HEK293 (cell line): Measurements from ENCODE around the gene FCER2.

ENCODE experiments used
- CTCF ChIA-PET: fragments of 350-600 bp; formaldehyde crosslinking; extraction: SDS; loops from one replicate; lab custom pipeline; 2021; ENCODE audit warnings: antibody characterized with exemption; lab: Yijun Ruan, JAX
- POLR2A ChIA-PET: fragments of 300-600 bp; formaldehyde crosslinking; extraction: SDS; loops from one replicate; lab custom pipeline; 2020; ENCODE audit warnings: antibody characterized with exemption, inconsistent platforms; lab: Yijun Ruan, JAX
- H3K27ac ChIP-seq: fragments of 200-500 bp; sonication (Bioruptor generic); 2 replicates; pipeline ENCODE4 v1.5.1; 2014; ENCODE audit warnings: low read depth, low read length, control low read depth, inconsistent platforms; ENCODE audit errors: extremely low read depth
- H3K36me3 ChIP-seq, 2 experiments: fragments of 200-500 bp in 1 of 2; sonication (Bioruptor generic) in 1 of 2; 1 replicate in 1 of 2; 2 replicates in 1 of 2; pipeline ENCODE4 v1.5.1; 2014 to 2017; ENCODE audit warnings: inconsistent platforms in 2 of 2, low read length in 2 of 2; ENCODE audit not compliant: control insufficient read depth in 2 of 2, insufficient read depth in 1 of 2
- H3K4me1 ChIP-seq: fragments of 200-500 bp; sonication (Bioruptor generic); 2 replicates; pipeline ENCODE4 v1.5.1; 2014; ENCODE audit warnings: mild to moderate bottlenecking, low read length, inconsistent platforms; ENCODE audit not compliant: control insufficient read depth, insufficient read depth
- H3K4me3 ChIP-seq: 2 replicates; pipeline ENCODE4 v1.5.1; 2011; ENCODE audit warnings: low read depth, mild to moderate bottlenecking, control low read depth, low read length, moderate library complexity
- H3K9me3 ChIP-seq: fragments of 200-500 bp; sonication (Bioruptor generic); 2 replicates; pipeline ENCODE4 v1.5.1; 2014; ENCODE audit warnings: low read depth, low read length, inconsistent platforms; ENCODE audit not compliant: control insufficient read depth, insufficient read depth
- GFI1B ChIP-seq: fragments of 450-650 bp; formaldehyde crosslinking; IDR thresholded peaks from 2 replicates; pipeline ENCODE4 v1.5.1; 2016; ENCODE audit warnings: missing biosample characterization, missing genetic modification characterization
- HOXC10 ChIP-seq: sonication (generic); formaldehyde crosslinking; IDR thresholded peaks from 2 replicates; pipeline ENCODE4 v1.8.1; 2023; ENCODE audit warnings: mild to moderate bottlenecking, missing genetic modification reagents
- SCRT2 ChIP-seq: fragments of 450-650 bp; formaldehyde crosslinking; IDR thresholded peaks from 2 replicates; pipeline ENCODE4 v1.5.1; 2016; ENCODE audit warnings: missing biosample characterization, missing genetic modification characterization
- YY1 ChIP-seq: fragments of 450-650 bp; formaldehyde crosslinking; IDR thresholded peaks from 2 replicates; pipeline ENCODE4 v1.5.1; 2018; ENCODE audit warnings: missing biosample characterization, missing genetic modification characterization
- ZBTB1 ChIP-seq: fragments of 450-650 bp; formaldehyde crosslinking; IDR thresholded peaks from 2 replicates; pipeline ENCODE4 v1.5.1; 2016; ENCODE audit warnings: missing biosample characterization, missing genetic modification characterization
- ZNF10 ChIP-seq: fragments of 450-650 bp; formaldehyde crosslinking; IDR thresholded peaks from 2 replicates; pipeline ENCODE4 v1.5.1; 2017; ENCODE audit warnings: missing biosample characterization, missing genetic modification characterization
- ZNF140 ChIP-seq: fragments of 450-650 bp; formaldehyde crosslinking; IDR thresholded peaks from 2 replicates; pipeline ENCODE4 v1.5.1; 2016; ENCODE audit warnings: missing biosample characterization, missing genetic modification characterization
- ZNF174 ChIP-seq: fragments of 450-650 bp; formaldehyde crosslinking; IDR thresholded peaks from 2 replicates; pipeline ENCODE4 v1.5.0; 2017; ENCODE audit warnings: missing biosample characterization, mild to moderate bottlenecking, missing genetic modification characterization
- ZNF211 ChIP-seq: fragments of 450-650 bp; formaldehyde crosslinking; IDR thresholded peaks from 2 replicates; pipeline ENCODE4 v1.5.1; 2016; ENCODE audit warnings: low read depth, missing biosample characterization, missing genetic modification characterization
- ZNF214 ChIP-seq: fragments of 450-650 bp; formaldehyde crosslinking; IDR thresholded peaks from 2 replicates; pipeline ENCODE4 v1.5.1; 2017; ENCODE audit warnings: missing biosample characterization, mild to moderate bottlenecking, missing genetic modification characterization, borderline replicate concordance
- ZNF23 ChIP-seq: fragments of 450-650 bp; formaldehyde crosslinking; IDR thresholded peaks from 2 replicates; pipeline ENCODE4 v1.5.1; 2016; ENCODE audit warnings: missing biosample characterization, missing genetic modification characterization, borderline replicate concordance
- ZNF324 ChIP-seq: fragments of 450-650 bp; formaldehyde crosslinking; IDR thresholded peaks from 2 replicates; pipeline ENCODE4 v1.5.1; 2016; ENCODE audit warnings: missing biosample characterization, missing genetic modification characterization
- ZNF37A ChIP-seq: fragments of 450-650 bp; IDR thresholded peaks from 2 replicates; pipeline ENCODE4 v1.5.1; 2018; ENCODE audit warnings: missing biosample characterization, missing genetic modification characterization
- ZNF423 ChIP-seq: fragments of 450-650 bp; formaldehyde crosslinking; IDR thresholded peaks from 2 replicates; pipeline ENCODE4 v1.5.1; 2016; ENCODE audit warnings: missing biosample characterization, missing genetic modification characterization
- ZNF529 ChIP-seq: fragments of 450-650 bp; formaldehyde crosslinking; IDR thresholded peaks from 2 replicates; pipeline ENCODE4 v1.5.1; 2017; ENCODE audit warnings: missing genetic modification characterization, missing biosample characterization; ENCODE audit not compliant: insufficient replicate concordance
- ZNF600 ChIP-seq: fragments of 450-650 bp; formaldehyde crosslinking; IDR thresholded peaks from 2 replicates; pipeline ENCODE4 v1.5.1; 2016; ENCODE audit warnings: missing biosample characterization, missing genetic modification characterization
- ZNF692 ChIP-seq: fragments of 450-650 bp; formaldehyde crosslinking; IDR thresholded peaks from 2 replicates; pipeline ENCODE4 v1.5.1; 2016; ENCODE audit warnings: missing biosample characterization, missing genetic modification characterization
- ZNF830 ChIP-seq: fragments of 450-650 bp; IDR thresholded peaks from 2 replicates; pipeline ENCODE4 v1.5.0; 2018; ENCODE audit warnings: missing biosample characterization, missing genetic modification characterization, low read depth, mild to moderate bottlenecking, moderate library complexity
- ZSCAN23 ChIP-seq: fragments of 450-650 bp; formaldehyde crosslinking; IDR thresholded peaks from 2 replicates; pipeline ENCODE4 v1.5.1; 2016; ENCODE audit warnings: missing biosample characterization, missing genetic modification characterization
- TF ChIP-seq, protein P1 (sequence below): fragments of 450-650 bp; formaldehyde crosslinking; conservative IDR thresholded peaks from 2 replicates; pipeline ENCODE4 v1.5.1; 2016; ENCODE audit warnings: low read depth, missing biosample characterization, missing genetic modification characterization
- TF ChIP-seq, protein P2 (sequence below): fragments of 450-650 bp; formaldehyde crosslinking; IDR thresholded peaks from 2 replicates; pipeline ENCODE4; 2016; ENCODE audit warnings: missing biosample characterization, missing genetic modification characterization
- TF ChIP-seq, protein P3 (sequence below): fragments of 450-650 bp; formaldehyde crosslinking; IDR thresholded peaks from 2 replicates; pipeline ENCODE4 v1.5.1; 2016; ENCODE audit warnings: missing biosample characterization, missing genetic modification characterization
- TF ChIP-seq, protein P4 (sequence below): fragments of 450-650 bp; formaldehyde crosslinking; IDR thresholded peaks from 2 replicates; pipeline ENCODE4 v1.5.1; 2016; ENCODE audit warnings: missing biosample characterization, missing genetic modification characterization

The FCER2 gene

GRCh38 chr19:7709932-7710460, 8.1 kb upstream of the FCER2 start (continued):
- no peak for TF ChIP-seq YY1 (tag by site-specific recombination)
- TF ChIP-seq, protein P1, sequence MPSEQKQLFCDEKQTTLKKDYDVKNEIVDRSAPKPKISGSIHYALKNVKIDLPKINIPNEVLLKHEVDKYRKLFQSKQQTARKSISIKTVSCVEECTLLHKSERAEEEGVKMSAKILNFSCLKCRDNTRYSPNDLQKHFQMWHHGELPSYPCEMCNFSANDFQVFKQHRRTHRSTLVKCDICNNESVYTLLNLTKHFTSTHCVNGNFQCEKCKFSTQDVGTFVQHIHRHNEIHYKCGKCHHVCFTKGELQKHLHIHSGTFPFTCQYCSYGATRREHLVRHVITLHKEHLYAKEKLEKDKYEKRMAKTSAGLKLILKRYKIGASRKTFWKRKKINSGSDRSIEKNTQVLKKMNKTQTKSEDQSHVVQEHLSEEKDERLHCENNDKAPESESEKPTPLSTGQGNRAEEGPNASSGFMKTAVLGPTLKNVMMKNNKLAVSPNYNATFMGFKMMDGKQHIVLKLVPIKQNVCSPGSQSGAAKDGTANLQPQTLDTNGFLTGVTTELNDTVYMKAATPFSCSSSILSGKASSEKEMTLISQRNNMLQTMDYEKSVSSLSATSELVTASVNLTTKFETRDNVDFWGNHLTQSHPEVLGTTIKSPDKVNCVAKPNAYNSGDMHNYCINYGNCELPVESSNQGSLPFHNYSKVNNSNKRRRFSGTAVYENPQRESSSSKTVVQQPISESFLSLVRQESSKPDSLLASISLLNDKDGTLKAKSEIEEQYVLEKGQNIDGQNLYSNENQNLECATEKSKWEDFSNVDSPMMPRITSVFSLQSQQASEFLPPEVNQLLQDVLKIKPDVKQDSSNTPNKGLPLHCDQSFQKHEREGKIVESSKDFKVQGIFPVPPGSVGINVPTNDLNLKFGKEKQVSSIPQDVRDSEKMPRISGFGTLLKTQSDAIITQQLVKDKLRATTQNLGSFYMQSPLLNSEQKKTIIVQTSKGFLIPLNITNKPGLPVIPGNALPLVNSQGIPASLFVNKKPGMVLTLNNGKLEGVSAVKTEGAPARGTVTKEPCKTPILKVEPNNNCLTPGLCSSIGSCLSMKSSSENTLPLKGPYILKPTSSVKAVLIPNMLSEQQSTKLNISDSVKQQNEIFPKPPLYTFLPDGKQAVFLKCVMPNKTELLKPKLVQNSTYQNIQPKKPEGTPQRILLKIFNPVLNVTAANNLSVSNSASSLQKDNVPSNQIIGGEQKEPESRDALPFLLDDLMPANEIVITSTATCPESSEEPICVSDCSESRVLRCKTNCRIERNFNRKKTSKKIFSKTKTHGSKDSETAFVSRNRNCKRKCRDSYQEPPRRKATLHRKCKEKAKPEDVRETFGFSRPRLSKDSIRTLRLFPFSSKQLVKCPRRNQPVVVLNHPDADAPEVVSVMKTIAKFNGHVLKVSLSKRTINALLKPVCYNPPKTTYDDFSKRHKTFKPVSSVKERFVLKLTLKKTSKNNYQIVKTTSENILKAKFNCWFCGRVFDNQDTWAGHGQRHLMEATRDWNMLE, result no peak
- TF ChIP-seq ZBTB1 (tag by site-specific recombination), result no peak
- TF ChIP-seq ZNF140 (tag by site-specific recombination), result no peak
- TF ChIP-seq ZNF324, result no peak

DNA sequence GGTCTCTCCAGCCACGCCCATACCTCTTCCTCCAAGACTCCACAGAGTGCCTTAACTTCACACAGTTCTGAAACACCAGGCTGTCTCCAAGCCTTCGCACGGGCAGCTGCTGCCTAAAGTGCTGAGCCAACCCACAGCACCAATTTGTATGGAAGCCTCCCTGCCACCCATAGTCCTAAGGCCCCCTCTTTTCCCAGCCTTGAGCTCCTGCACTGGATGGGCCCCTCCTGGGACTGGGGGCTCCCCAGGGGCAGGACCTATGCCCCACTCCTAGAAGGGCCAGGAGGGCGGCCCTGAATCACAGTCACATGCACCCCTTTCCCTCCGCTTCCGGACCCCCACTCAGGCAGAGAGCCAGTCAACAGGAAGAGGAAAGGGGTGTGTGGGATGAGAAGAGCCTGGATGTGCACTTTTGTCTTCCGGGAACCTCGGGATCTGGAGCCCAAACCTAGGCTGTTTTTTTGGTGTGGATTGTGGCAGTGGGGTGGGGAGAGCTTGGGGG, 5.1 kb upstream of the FCER2 start:
- no peaks in the 10 kb centered on the region for H3K4me1 ChIP-seq

More for the DNA sequence above, 5.1 kb upstream of the FCER2 start:
- Histone ChIP-seq H3K27ac (no peak overlapping the region), H3K9me3 (no peaks in the 10 kb centered on the region), H3K4me3 (no peak overlapping the region), H3K36me3 (no peaks in the 10 kb centered on the region)
- ChIA-PET CTCF (no interaction called here), POLR2A (no interaction called here)
- no peak for TF ChIP-seq ZNF174 (tag by site-specific recombination)
- TF ChIP-seq SCRT2 (tag by site-specific recombination), result no peak
- no peak for TF ChIP-seq ZNF23
- TF ChIP-seq, protein P2, sequence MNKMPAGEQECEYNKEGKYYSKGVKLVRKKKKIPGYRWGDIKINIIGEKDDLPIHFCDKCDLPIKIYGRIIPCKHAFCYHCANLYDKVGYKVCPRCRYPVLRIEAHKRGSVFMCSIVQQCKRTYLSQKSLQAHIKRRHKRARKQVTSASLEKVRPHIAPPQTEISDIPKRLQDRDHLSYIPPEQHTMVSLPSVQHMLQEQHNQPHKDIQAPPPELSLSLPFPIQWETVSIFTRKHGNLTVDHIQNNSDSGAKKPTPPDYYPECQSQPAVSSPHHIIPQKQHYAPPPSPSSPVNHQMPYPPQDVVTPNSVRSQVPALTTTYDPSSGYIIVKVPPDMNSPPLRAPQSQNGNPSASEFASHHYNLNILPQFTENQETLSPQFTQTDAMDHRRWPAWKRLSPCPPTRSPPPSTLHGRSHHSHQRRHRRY (tag by site-specific recombination), result no peak
- no peak for TF ChIP-seq ZNF600 (tag by site-specific recombination)
- TF ChIP-seq ZBTB1 (tag by site-specific recombination), result no peak
- TF ChIP-seq, protein P3, sequence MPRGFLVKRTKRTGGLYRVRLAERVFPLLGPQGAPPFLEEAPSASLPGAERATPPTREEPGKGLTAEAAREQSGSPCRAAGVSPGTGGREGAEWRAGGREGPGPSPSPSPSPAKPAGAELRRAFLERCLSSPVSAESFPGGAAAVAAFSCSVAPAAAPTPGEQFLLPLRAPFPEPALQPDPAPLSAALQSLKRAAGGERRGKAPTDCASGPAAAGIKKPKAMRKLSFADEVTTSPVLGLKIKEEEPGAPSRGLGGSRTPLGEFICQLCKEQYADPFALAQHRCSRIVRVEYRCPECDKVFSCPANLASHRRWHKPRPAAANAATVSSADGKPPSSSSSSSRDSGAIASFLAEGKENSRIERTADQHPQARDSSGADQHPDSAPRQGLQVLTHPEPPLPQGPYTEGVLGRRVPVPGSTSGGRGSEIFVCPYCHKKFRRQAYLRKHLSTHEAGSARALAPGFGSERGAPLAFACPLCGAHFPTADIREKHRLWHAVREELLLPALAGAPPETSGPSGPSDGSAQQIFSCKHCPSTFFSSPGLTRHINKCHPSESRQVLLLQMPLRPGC, result no peak
- TF ChIP-seq ZNF37A (tag by site-specific recombination), result no peak
- no peak for TF ChIP-seq ZNF692 (tag by site-specific recombination)
- TF ChIP-seq ZSCAN23 (tag by site-specific recombination), result no peak
- no peak for TF ChIP-seq ZNF830 (tag by site-specific recombination)
- no peak for TF ChIP-seq ZNF423 (tag by site-specific recombination)
- TF ChIP-seq ZNF211 (tag by site-specific recombination), result no peak
- no peak for TF ChIP-seq ZNF529 (tag by site-specific recombination)
- TF ChIP-seq, protein P4, sequence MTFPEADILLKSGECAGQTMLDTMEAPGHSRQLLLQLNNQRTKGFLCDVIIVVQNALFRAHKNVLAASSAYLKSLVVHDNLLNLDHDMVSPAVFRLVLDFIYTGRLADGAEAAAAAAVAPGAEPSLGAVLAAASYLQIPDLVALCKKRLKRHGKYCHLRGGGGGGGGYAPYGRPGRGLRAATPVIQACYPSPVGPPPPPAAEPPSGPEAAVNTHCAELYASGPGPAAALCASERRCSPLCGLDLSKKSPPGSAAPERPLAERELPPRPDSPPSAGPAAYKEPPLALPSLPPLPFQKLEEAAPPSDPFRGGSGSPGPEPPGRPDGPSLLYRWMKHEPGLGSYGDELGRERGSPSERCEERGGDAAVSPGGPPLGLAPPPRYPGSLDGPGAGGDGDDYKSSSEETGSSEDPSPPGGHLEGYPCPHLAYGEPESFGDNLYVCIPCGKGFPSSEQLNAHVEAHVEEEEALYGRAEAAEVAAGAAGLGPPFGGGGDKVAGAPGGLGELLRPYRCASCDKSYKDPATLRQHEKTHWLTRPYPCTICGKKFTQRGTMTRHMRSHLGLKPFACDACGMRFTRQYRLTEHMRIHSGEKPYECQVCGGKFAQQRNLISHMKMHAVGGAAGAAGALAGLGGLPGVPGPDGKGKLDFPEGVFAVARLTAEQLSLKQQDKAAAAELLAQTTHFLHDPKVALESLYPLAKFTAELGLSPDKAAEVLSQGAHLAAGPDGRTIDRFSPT (tag by site-specific recombination), result no peak
- TF ChIP-seq HOXC10 (CRISPR knock-in tag), result no peak
- TF ChIP-seq ZNF10 (tag by site-specific recombination), result no peak
- no peak for TF ChIP-seq GFI1B
- no peak for TF ChIP-seq ZNF214 (tag by site-specific recombination)
